ENCODE data around the gene USP13.
"Not testable (repeated sequence)": the region's sequence is repeated elsewhere in the genome, so short reads cannot be mapped to it uniquely, and the experiment has no call there.

USP13 gene

GRCh38 chr3:179771797-179772196, 119.0 kb downstream of the USP13 start:
- TF ChIP-seq ZFX (IDR thresholded peaks at IDR 0.05): no peak
- TF ChIP-seq, protein P1, sequence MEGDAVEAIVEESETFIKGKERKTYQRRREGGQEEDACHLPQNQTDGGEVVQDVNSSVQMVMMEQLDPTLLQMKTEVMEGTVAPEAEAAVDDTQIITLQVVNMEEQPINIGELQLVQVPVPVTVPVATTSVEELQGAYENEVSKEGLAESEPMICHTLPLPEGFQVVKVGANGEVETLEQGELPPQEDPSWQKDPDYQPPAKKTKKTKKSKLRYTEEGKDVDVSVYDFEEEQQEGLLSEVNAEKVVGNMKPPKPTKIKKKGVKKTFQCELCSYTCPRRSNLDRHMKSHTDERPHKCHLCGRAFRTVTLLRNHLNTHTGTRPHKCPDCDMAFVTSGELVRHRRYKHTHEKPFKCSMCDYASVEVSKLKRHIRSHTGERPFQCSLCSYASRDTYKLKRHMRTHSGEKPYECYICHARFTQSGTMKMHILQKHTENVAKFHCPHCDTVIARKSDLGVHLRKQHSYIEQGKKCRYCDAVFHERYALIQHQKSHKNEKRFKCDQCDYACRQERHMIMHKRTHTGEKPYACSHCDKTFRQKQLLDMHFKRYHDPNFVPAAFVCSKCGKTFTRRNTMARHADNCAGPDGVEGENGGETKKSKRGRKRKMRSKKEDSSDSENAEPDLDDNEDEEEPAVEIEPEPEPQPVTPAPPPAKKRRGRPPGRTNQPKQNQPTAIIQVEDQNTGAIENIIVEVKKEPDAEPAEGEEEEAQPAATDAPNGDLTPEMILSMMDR (conservative IDR thresholded peaks at IDR 0.05): no peak
- H3K27ac ChIP-seq: no peak overlapping the region

DNA sequence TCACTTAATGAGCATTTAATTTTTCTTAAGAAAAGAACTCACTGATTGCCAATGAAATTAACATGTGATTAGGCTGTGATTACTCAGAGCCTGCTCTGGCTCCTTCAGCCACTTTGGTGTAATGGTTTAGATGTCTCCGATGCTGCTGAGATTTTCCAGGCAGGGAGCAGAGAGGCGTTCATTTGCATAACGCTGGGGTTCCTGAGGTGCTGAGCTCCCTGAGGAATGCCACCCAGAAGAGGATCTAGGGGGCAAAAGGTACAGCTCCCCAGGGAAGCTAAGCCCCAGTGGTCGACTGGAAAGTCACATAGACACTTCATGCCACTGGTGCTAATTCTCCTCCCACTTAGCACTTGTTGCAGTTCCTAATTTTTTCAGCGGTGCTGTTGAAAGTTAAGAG, 119.5 kb downstream of the USP13 start:
- TF ChIP-seq, protein P1 (conservative IDR thresholded peaks at IDR 0.05): no peak
- no peak for TF ChIP-seq ZFX (IDR thresholded peaks at IDR 0.05)
- no peak overlapping the region for H3K27ac ChIP-seq

DNA sequence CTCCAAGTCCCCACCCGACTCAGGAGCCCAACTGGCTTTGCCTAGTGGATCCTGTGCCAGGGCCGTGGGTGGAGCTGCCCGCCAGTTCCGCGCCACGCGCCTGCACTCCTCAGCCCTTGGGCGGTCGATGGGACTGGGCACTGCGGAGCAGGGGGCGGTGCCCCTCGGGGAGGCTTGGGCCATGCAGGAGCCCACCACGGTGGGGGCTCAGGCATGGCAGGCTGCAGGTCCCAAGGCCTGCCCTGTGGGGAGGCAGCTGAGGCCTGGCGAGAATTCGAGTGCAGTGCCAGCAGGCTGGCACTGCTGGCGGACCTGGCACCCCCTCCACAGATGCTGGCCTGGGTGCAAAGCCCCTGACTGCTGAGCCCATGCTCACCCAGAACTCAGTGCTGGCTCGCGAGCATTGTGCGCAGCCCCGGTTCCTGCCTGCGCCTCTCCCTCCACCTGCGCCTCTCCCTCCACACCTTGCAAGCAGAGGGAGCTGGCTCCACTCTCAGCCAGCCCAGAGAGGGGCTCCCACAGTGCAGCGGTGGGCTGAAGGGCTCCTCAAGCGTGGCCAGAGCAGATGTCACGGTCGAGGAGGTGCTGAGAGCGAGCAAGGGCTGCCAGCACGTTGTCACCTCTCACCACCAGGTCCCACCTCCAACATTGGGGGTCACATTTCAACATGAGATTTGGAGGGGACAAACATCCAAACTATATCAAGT, 122.7 kb downstream of the USP13 start:
- no peak for TF ChIP-seq ZFX (IDR thresholded peaks at IDR 0.05)
- TF ChIP-seq, protein P1 (conservative IDR thresholded peaks at IDR 0.05): no peak

DNA sequence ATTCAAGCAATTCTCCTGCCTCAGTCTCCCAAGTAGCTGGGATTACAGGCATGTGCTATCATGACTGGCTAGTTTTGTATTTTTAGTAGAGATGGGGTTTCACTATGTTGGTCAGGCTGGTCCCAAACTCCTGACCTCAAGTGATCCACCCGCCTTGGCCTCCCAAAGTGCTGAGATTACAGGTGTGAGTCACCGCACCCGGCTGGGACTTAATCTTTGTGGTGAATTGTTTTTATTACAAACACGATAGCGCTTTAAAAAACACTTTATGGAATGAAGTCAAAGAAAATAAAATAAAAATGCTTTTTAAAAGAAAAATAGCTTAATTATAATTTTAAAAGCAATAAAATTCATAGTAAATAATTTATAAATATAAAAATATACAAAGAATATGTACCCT, 130.0 kb downstream of the USP13 start:
- H3K27ac ChIP-seq: not testable (repeated sequence)

More for the DNA sequence above, 122.7 kb downstream of the USP13 start:
- no peak overlapping the region for H3K27ac ChIP-seq

DNA sequence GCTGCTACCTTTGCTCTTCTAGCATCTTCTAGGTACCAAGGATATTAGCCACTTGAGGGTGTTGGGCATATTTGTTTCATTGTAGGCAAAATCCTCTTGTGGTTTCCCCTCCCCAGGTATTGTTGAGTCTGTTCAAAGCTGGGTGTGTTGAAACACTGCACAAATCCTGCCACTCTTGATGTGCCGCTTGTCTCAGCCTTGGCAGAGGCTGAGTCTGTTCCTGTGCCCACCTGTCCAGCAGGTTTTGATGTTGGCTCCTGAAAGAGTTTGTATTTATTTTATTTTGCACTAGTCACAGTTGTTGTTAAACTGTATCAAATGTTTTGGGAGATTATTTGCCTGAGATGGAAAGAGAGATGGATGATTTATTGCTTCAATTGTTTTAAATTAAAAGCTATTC, 136.2 kb downstream of the USP13 start:
- TF ChIP-seq, protein P1 (conservative IDR thresholded peaks at IDR 0.05): no peak
- no peak for TF ChIP-seq ZFX (IDR thresholded peaks at IDR 0.05)

GRCh38 chr3:179791793-179792192, 139.0 kb downstream of the USP13 start:
- TF ChIP-seq, protein P1 (conservative IDR thresholded peaks at IDR 0.05): no peak
- TF ChIP-seq ZFX (IDR thresholded peaks at IDR 0.05): no peak
- H3K27ac ChIP-seq: no peak overlapping the region

More for the DNA sequence above, 136.2 kb downstream of the USP13 start:
- no peak overlapping the region; the same call in 1 of the 2 replicates for H3K27ac ChIP-seq

- TF ChIP-seq, protein P1 (conservative IDR thresholded peaks at IDR 0.05): no peak
- no peak for TF ChIP-seq ZFX (IDR thresholded peaks at IDR 0.05)
- H3K27ac ChIP-seq: no peak overlapping the region
Measured at GRCh38 chr3:179794355-179794754, 141.5 kb downstream of the USP13 start.

DNA sequence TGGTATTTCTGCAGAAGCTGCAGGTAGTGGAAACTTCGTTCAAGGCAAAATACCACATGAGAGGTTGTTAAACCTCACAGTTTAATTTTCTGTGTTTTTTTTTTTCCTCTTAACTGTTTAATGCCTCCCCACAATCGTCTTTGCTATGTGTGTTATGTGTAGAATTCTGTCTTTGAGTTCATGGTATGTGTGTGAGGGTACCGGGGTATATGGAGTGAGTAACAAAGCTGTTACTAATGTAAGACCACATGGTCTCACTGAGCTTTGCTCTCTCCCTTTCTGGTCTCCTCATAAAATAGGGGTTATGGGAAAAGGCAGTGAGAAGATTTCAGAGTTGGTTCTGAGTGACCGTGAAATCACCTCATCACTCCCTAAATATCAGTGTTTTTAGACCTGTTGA, 143.6 kb downstream of the USP13 start:
- H3K27ac ChIP-seq: no peak overlapping the region
- TF ChIP-seq ZFX (IDR thresholded peaks at IDR 0.05): no peak
- TF ChIP-seq, protein P1 (conservative IDR thresholded peaks at IDR 0.05): no peak
